ENCODE results near the gene GABBR2. TPM values are rescaled to one million over a fixed set of nuclear protein-coding genes. Genes with fewer than 3 reads are reported as not detected.
A peak's percentile ranks its signal among the peaks of the same experiment; 100 is the strongest.

The GABBR2 gene
- total and polyA plus RNA-seq, 2 of the 8 experiments (the other 6 are each of a cell fraction or from before 2014, with no cell fraction given) = 0.50 to 1.2 TPM

DNA sequence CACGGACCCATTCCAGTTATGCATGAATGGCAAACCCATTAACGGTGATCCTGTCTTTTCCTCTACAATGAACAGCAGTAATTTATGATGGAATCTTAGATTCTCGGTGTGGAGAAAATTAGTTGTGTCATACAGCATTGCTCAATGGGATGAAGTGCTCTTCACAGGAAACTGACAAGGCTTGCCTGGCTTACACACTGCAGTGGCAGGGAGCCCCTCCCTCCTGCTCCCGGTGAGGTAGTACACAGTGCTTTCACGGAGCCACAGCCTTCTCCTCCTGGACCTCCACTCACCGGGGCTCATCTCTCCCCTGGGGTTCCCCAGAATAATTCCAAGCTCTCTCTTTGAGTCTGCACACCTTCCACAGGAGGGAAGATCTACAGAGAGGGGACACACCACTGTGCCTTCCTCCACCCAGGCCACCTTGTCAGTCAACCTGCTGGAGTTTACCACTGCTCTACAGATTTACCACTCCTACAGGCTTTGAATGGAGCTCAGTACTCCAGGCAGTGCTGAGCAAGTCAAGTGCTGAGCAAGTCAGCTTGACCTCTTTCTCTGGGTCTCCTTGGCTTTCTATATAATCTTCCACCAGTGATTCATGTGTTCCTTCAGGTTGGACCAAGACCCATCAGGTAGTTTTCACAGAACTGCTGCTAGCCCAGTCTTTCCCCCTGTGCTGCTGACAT, 394.2 kb downstream of the GABBR2 start:
- no peaks in the 10 kb centered on the region for H3K79me1 ChIP-seq (ENCODE audit: low read depth, low read length)
- no peak overlapping the region; the same call in 1 of the 2 replicates for H2BK20ac ChIP-seq (ENCODE audit: low read length)
- POLR2A ChIA-PET (ENCODE audit: partially characterized antibody) = interaction anchor here (0.6 kb wide), 1 partner anchor 78 kb away, joined by 3 read pairs; no protein-coding TSS in a partner anchor
- H2BK15ac ChIP-seq (ENCODE audit: low read length) = 0 out of 2 replicates have a peak overlapping the region, but pooled peaks have one; percentile 66
- no peak for DNase-seq (ENCODE audit: low read depth in 1 of 2, low spot score in 2 of 2)
- H3K4me2 ChIP-seq (ENCODE audit: insufficient read depth in 1 of 2, low read depth in 2 of 2, low read length in 2 of 2) = no peak overlapping the region
- no peak overlapping the region for H3K56ac ChIP-seq (replicated peaks; ENCODE audit: insufficient read length, low read depth, low read length)
- peak overlapping the region; percentile 49; the same call in 1 of the 2 replicates for H3K18ac ChIP-seq (ENCODE audit: extremely low read depth, low read length)
- H4K91ac ChIP-seq (replicated peaks; ENCODE audit: insufficient read length, low read length) = no peak overlapping the region
- no peak overlapping the region; the same call in 1 of the 2 replicates for H2AK5ac ChIP-seq (ENCODE audit: low read depth, low read length)
- peaks cover 0 to 9% (median 7%) of the 10 kb centered on the region in 4 experiments; a peak in 5 of 7 replicates for H3K4me1 ChIP-seq (replicated peaks in 1 of 4; ENCODE audit: control insufficient read depth in 3 of 4, insufficient read depth in 4 of 4, low read length in 3 of 4)
- no peak overlapping the region for H3K23ac ChIP-seq (ENCODE audit: insufficient read length)
- no peak overlapping the region for H3K4me3 ChIP-seq (ENCODE audit: extremely low read depth in 1 of 4, insufficient read depth in 2 of 4, low read depth in 3 of 4, low read length in 4 of 4)
- peak overlapping the region; percentile 64; the same call in 1 of the 2 replicates for H2BK12ac ChIP-seq (ENCODE audit: low read depth, low read length)
- WGBS, 2 experiments (ENCODE audit: extremely low coverage in 1 of 2, insufficient coverage in 1 of 2, insufficient read length in 1 of 2, insufficient replicate concordance in 2 of 2, low coverage in 1 of 2, low lambda C conversion rate in 2 of 2, missing lambda C conversion rate in 1 of 2) = 90% methylated on average over 6 of the region's 6 CpGs; no CpG with 5 or more reads in 1 of the 2 experiments
- no peaks in the 10 kb centered on the region for H3K9me3 ChIP-seq (ENCODE audit: insufficient read depth in 2 of 2, low read depth in 1 of 2, low read length in 1 of 2)
- no peak overlapping the region for H2AFZ ChIP-seq (ENCODE audit: low read length)
- H4K20me1 ChIP-seq (replicated peaks in 1 of 2; ENCODE audit: control insufficient read depth in 1 of 2, insufficient read depth in 2 of 2, low read length in 2 of 2) = no peaks in the 10 kb centered on the region
- no peak overlapping the region for H2BK120ac ChIP-seq (replicated peaks; ENCODE audit: low read depth, low read length)
- no peak overlapping the region for H3K14ac ChIP-seq (ENCODE audit: insufficient read length)
- no peak for TF ChIP-seq HDAC6 (IDR thresholded peaks at IDR 0.05; ENCODE audit: low read depth, low read length)
- TF ChIP-seq RFX5 (IDR thresholded peaks at IDR 0.05; ENCODE audit: borderline replicate concordance, low read depth, low read length) = no peak
- TF ChIP-seq, protein P1, sequence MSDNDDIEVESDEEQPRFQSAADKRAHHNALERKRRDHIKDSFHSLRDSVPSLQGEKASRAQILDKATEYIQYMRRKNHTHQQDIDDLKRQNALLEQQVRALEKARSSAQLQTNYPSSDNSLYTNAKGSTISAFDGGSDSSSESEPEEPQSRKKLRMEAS (IDR thresholded peaks at IDR 0.05) = no peak
- no peak for TF ChIP-seq CREB1 (IDR thresholded peaks at IDR 0.05)
- TF ChIP-seq, protein P2, sequence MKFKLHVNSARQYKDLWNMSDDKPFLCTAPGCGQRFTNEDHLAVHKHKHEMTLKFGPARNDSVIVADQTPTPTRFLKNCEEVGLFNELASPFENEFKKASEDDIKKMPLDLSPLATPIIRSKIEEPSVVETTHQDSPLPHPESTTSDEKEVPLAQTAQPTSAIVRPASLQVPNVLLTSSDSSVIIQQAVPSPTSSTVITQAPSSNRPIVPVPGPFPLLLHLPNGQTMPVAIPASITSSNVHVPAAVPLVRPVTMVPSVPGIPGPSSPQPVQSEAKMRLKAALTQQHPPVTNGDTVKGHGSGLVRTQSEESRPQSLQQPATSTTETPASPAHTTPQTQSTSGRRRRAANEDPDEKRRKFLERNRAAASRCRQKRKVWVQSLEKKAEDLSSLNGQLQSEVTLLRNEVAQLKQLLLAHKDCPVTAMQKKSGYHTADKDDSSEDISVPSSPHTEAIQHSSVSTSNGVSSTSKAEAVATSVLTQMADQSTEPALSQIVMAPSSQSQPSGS (IDR thresholded peaks at IDR 0.05; ENCODE audit: low read length) = no peak
- CTCF ChIA-PET (ENCODE audit: partially characterized antibody) = interaction anchor here (0.8 to 5.5 kb wide), 40 partner anchors 9 to 461 kb away, joined by 3 to 41 read pairs (median 4); no protein-coding TSS in a partner anchor
- no peaks in the 10 kb centered on the region for H3K79me2 ChIP-seq (ENCODE audit: control insufficient read depth in 1 of 2, insufficient read depth in 2 of 2, low read length in 2 of 2)
- no peaks in the 10 kb centered on the region for H3K27me3 ChIP-seq (replicated peaks in 1 of 4; ENCODE audit: control insufficient read depth in 3 of 4, extremely low read depth in 1 of 4, insufficient read depth in 3 of 4, low read length in 3 of 4)
- no peak overlapping the region for H3K4ac ChIP-seq (replicated peaks; ENCODE audit: insufficient read length, low read depth, low read length)
- no peaks in the 10 kb centered on the region; the same call in 1 of the 2 replicates for H3K23me2 ChIP-seq (ENCODE audit: low read depth, low read length)
- no peak overlapping the region for H4K5ac ChIP-seq (ENCODE audit: insufficient read length, low read depth, low read length)
- no peak overlapping the region for H3K9ac ChIP-seq (replicated peaks in 1 of 4; ENCODE audit: extremely low read depth in 1 of 4, low read depth in 3 of 4, low read length in 3 of 4)
- no peak for FAIRE-seq
- no peak overlapping the region for H3K27ac ChIP-seq (ENCODE audit: low read depth, low read length)
- no peak overlapping the region for H4K8ac ChIP-seq (ENCODE audit: extremely low read depth, insufficient read depth, low read length)
- peak overlapping the region; percentile 45; the same call in 1 of the 2 replicates for H2BK5ac ChIP-seq (ENCODE audit: low read depth, low read length)
- H3K36me3 ChIP-seq (ENCODE audit: control insufficient read depth in 2 of 4, insufficient read depth in 4 of 4, low read length in 3 of 4) = no peaks in the 10 kb centered on the region; a peak in 1 of 8 replicates

Data from H1 (cell line).